SHP77 treated with DMSO at 0.1 percent for 48 hours (cell line): ENCODE measurements around the gene CAV3.

ENCODE experiments used
- DNase-seq: peaks from one replicate; lab custom pipeline; 2025; lab: John Stamatoyannopoulos, UW

CAV3 gene

GRCh38 chr3:8794247-8794646, 60.6 kb downstream of the CAV3 start:
- no peak for DNase-seq
